ES-I3 (cell line): ENCODE data around the gene LRRC23.
A peak's percentile ranks its signal among the peaks of the same experiment; 100 is the strongest.
"Not testable (repeated sequence)": the region's sequence is repeated elsewhere in the genome, so short reads cannot be mapped to it uniquely, and the experiment has no call there.

Source experiments
- H3K36me3 ChIP-seq: 2 replicates; pipeline ENCODE4 v1.6.1; 2013; ENCODE audit warnings: mild to moderate bottlenecking, low read length, control low read depth, moderate library complexity; ENCODE audit not compliant: insufficient read depth
- H3K4me1 ChIP-seq: 2 replicates; pipeline ENCODE4 v1.6.1; 2013; ENCODE audit warnings: mild to moderate bottlenecking, control low read depth, low read length; ENCODE audit not compliant: insufficient read depth
- H3K9ac ChIP-seq: 2 replicates; pipeline ENCODE4 v1.6.1; 2013; ENCODE audit warnings: low read depth, mild to moderate bottlenecking, low read length, moderate library complexity
- H3K9me3 ChIP-seq: 2 replicates; pipeline ENCODE4 v1.6.1; 2013; ENCODE audit warnings: mild to moderate bottlenecking, low read length, moderate library complexity; ENCODE audit not compliant: control insufficient read depth, insufficient read depth

LRRC23 gene

DNA sequence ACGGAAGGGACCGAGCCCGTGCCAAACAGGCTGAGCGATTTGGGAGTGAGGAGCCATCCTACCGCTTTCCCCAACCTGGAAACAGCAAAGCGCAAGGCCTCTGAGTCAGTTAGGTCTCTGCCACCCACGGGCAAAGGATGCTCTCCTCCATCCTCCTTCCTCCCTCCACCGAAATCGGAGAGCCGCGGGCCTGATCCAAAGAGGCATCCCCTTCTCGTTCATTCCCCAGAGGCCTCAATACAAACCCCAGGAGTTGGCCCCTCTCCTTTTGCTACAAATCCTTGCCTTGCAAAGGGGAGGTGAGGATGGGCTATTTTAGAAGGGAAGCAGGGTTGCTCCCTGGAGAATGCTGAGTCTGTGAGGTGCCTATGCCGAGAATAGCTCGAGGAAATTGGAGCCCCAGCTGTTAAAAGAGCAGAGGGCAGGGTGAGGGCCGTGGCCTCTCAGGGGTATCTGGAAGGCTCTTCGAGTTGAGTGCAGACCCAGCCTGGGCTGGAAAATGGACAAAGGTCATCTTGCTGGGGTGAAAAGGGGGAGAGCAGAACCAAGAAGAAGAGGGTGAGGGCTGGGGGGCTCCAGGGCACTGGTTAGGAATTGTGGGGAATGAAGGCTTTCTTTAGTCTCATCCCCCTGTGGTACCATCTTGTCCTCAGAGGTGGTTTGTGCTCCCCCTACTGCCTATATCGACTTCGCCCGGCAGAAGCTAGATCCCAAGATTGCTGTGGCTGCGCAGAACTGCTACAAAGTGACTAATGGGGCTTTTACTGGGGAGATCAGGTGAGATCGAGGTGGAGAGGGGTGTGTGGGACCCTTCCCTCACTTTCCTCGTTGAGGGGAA is 36.2 kb upstream of the LRRC23 start:
- peaks cover 11% of the 10 kb centered on the region for H3K4me1 ChIP-seq
- H3K36me3 ChIP-seq: peaks cover 9% of the 10 kb centered on the region
- peak overlapping the region; percentile 69 for H3K9ac ChIP-seq
- no peaks in the 10 kb centered on the region for H3K9me3 ChIP-seq

- Histone ChIP-seq H3K9ac (peak overlapping the region; percentile 69; the same call in 1 of the 2 replicates), H3K4me1 (peaks cover 11% of the 10 kb centered on the region), H3K9me3 (no peaks in the 10 kb centered on the region), H3K36me3 (peaks cover 9% of the 10 kb centered on the region)
Measured at GRCh38 chr12:6869049-6870021, 35.3 kb upstream of the LRRC23 start.

DNA sequence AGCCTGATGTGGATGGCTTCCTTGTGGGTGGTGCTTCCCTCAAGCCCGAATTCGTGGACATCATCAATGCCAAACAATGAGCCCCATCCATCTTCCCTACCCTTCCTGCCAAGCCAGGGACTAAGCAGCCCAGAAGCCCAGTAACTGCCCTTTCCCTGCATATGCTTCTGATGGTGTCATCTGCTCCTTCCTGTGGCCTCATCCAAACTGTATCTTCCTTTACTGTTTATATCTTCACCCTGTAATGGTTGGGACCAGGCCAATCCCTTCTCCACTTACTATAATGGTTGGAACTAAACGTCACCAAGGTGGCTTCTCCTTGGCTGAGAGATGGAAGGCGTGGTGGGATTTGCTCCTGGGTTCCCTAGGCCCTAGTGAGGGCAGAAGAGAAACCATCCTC is 34.3 kb upstream of the LRRC23 start:
- peaks cover 11% of the 10 kb centered on the region for H3K4me1 ChIP-seq
- not testable (repeated sequence) for H3K9ac ChIP-seq, H3K36me3 ChIP-seq, H3K9me3 ChIP-seq

- H3K9ac ChIP-seq: peak overlapping the region; percentile 82
- H3K9me3 ChIP-seq: no peaks in the 10 kb centered on the region
- peaks cover 7% of the 10 kb centered on the region; the same call in 1 of the 2 replicates for H3K36me3 ChIP-seq
- peaks cover 5% of the 10 kb centered on the region; the same call in 1 of the 2 replicates for H3K4me1 ChIP-seq
Measured at GRCh38 chr12:6871052-6871957, 33.3 kb upstream of the LRRC23 start.

GRCh38 chr12:6872073-6873048 is 32.3 kb upstream of the LRRC23 start:
- Histone ChIP-seq H3K9ac (peak overlapping the region; percentile 82), H3K36me3 (peaks cover 7% of the 10 kb centered on the region), H3K9me3 (no peaks in the 10 kb centered on the region), H3K4me1 (peaks cover 5% of the 10 kb centered on the region; the same call in 1 of the 2 replicates)

DNA sequence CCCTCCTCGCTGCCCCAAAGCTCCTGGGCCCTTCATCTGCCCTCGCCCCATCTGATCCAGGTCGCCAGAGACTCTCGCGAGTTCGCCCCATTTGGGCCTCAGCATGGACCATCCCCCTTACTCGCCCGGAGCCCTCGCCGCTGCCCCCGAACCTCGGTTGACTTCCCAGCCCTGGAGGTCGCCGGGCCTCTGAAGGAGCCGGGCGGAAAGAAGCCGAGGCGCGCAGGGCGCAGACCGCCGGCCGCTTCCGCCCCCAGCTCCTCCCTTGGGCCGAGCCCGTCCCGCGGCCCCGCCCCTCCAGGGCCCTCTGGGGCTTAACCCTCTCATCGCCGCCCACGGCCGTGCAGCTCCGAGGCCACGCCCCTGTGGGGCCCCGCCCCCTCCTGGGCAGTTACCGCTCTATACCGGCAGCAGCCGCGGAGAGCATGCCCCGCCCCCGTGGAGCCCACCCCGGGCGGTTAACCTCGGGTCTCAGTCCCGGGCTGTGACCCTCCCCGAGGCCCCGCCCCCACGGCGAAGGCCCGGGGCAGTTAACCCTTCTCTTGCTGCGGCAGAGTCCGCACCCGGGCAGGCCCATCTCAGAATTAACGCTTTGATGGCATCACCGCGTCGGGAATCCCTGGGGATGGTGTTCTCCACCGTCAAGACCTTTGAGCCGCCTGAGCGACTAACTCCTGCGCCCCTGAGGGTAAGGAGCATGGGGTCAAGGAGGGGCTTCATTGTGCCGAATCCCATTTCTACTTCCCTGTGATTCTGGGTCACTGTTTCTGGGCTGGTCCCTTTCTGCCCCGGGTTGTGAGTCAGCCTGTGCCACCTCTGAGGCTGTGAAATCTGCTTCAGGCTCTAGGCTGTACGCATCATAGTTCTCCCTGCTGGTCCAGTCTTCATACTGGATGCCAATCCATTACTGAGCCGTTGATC is 31.3 kb upstream of the LRRC23 start, which contains the start of gene SPSB2:
TSS of gene SPSB2 (minus strand) at position 210 of the 921 bp plus-strand sequence. CDS start 402 bp downstream, outside the sequence.
- Histone ChIP-seq H3K9me3 (no peaks in the 10 kb centered on the region), H3K4me1 (peaks cover 5% of the 10 kb centered on the region; the same call in 1 of the 2 replicates), H3K36me3 (peaks cover 7% of the 10 kb centered on the region), H3K9ac (peak within 1 kb of the TSS; percentile 82)

DNA sequence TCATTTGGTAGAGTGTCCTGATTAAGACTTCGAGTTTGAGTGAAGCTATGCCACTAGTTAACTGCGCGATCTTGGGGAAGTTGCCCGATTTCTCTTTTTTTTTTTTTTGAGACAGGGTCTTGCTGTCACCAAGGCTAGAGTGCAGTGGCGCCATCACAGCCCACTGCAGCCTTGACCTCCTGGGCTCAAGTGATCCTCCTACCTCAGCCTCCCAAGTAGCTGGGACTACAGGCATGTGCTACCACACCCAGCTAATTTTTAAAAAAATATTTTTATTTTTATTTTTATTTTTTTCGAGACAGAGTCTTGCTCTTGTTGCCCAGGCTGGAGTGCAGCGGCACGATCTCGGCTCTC is 30.6 kb upstream of the LRRC23 start:
- H3K9ac ChIP-seq: peak overlapping the region; percentile 79
- not testable (repeated sequence) for H3K4me1 ChIP-seq, H3K9me3 ChIP-seq, H3K36me3 ChIP-seq

DNA sequence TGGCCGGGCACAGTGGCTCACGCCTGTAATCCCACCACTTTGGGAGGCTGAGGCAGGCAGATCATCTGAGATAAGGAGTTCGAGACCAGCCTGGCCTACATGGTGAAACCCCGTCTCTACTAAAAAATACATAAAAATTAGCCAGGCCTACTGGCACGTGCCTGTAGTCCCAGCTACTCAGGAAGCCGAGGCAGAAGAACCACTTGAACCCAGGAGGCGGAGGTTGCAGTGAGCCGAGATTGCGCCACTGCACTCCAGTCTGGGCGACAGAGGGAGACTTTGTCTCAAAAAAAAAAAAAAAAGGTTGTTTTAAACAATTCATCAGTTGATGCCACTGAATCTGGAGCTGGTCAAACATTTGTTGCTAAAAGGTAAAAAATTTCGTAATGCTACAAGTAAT is 24.8 kb upstream of the LRRC23 start:
- not testable (repeated sequence) for H3K9ac ChIP-seq, H3K4me1 ChIP-seq, H3K9me3 ChIP-seq, H3K36me3 ChIP-seq

GRCh38 chr12:6883252-6883651 is 21.4 kb upstream of the LRRC23 start:
- no peaks in the 10 kb centered on the region for H3K36me3 ChIP-seq
- H3K4me1 ChIP-seq: peaks cover 18% of the 10 kb centered on the region
- no peak overlapping the region for H3K9ac ChIP-seq
- H3K9me3 ChIP-seq: no peaks in the 10 kb centered on the region

- H3K9ac ChIP-seq: no peak overlapping the region
- H3K9me3 ChIP-seq: no peaks in the 10 kb centered on the region
- peaks cover 23% of the 10 kb centered on the region for H3K4me1 ChIP-seq
- H3K36me3 ChIP-seq: no peaks in the 10 kb centered on the region
Measured at GRCh38 chr12:6883683-6884082, 20.9 kb upstream of the LRRC23 start.

GRCh38 chr12:6884539-6884938 is 20.1 kb upstream of the LRRC23 start:
- H3K9ac ChIP-seq: no peak overlapping the region
- 0 out of 2 replicates have a peak, but pooled peaks cover under 1% of the 10 kb centered on the region for H3K36me3 ChIP-seq
- peaks cover 23% of the 10 kb centered on the region for H3K4me1 ChIP-seq
- H3K9me3 ChIP-seq: no peaks in the 10 kb centered on the region
